Type B pancreatic cell (in vitro differentiated cells): ENCODE results near the gene SERGEF. TPM values are rescaled to one million over a fixed set of nuclear protein-coding genes. Genes with fewer than 3 reads are reported as not detected.

Experiments used
- DNase-seq: peaks from one replicate; pipeline ENCODE4 v3.0.0; 2021; ENCODE audit warnings: mixed read lengths; ENCODE audit not compliant: unreplicated experiment; ENCODE audit errors: extremely low spot score
- H3K27ac Mint-ChIP-seq: 2 replicates; pipeline ENCODE4 v1.8.0; 2021; ENCODE audit warnings: mild to moderate bottlenecking, mixed read lengths
- H3K27me3 Mint-ChIP-seq: 2 replicates; pipeline ENCODE4 v1.8.0; 2021; ENCODE audit warnings: mixed read lengths
- H3K36me3 Mint-ChIP-seq: 2 replicates; pipeline ENCODE4 v1.8.0; 2021; ENCODE audit warnings: mixed read lengths
- H3K4me1 Mint-ChIP-seq: one replicate; pipeline ENCODE4 v1.8.0; 2021; ENCODE audit warnings: mixed read lengths; ENCODE audit not compliant: unreplicated experiment
- H3K4me3 Mint-ChIP-seq: 2 replicates; pipeline ENCODE4 v1.8.0; 2021; ENCODE audit warnings: mild to moderate bottlenecking, mixed read lengths
- H3K9me3 Mint-ChIP-seq: 2 replicates; pipeline ENCODE4 v1.8.0; 2021; ENCODE audit warnings: mixed read lengths
- total RNA-seq: library from RNA; stranded (reverse); gene quantifications from 2 replicates; pipeline ENCODE4 v1.2.1, GENCODE V29; 2021; ENCODE audit warnings: low replicate concordance
- TF ChIP-seq, protein P1 (sequence below): fragments of 200-600 bp; sonication (generic); conservative IDR thresholded peaks from 2 replicates; pipeline ENCODE4 v1.5.0; 2021; ENCODE audit warnings: antibody characterized with exemption, mild to moderate bottlenecking

Gene SERGEF
- total RNA-seq, 1 donor from 2014 or later, result 26.4 TPM

DNA sequence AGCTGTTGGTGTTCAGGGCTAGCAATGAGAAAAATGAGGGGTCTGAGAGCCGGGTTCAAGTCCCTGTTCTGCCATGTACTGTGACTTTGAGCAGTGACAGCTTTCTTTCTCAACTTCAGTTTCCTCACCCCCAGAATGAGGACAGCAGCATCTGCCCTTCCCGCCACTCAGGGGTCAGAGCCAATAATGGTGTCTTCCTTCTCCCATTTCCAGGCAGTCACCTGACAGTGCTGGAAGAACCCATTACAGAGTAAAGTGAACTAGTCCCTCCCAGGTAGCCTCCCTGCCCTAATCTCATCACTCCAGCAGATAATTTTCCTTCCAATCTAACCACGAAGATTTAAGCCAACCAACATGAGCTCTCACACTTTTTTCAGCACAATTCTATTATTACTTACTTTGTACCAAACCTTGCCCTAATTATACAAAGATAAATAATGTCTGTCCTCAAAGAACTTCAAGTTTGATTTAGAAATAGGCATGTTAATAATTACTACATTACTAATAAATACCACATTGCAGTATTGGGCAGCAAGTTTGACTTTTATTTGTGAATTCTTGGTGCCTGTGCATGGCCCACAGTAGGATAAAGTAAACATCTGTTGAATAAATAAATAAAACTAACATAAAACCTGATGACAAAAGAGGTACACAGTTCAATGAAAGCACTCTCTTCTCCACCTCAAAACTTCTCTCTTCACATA, 61.0 kb downstream of the SERGEF start:
- no peak overlapping the region for H3K27ac Mint-ChIP-seq

DNA sequence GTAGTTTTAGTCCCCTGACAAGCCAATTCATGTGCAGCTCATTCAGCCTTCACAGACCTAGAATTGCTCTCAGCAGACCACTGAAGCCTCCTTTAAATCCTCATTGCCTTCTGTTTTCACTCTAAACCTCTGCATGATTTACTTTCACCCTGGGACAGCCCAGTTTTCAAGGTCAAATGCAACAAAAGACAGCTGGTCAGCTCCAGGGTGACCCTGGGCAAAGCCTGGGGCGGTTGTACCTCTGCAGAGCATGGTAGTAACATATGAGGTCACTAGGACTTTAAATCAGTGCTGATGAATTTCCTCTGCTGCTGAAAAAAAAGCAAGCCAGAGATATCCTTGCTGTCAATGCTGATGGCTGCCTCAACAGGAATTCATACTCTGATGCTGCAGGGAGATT, 62.2 kb downstream of the SERGEF start:
- no peaks in the 10 kb centered on the region for H3K27me3 Mint-ChIP-seq
- no peak overlapping the region for H3K27ac Mint-ChIP-seq

More for the DNA sequence above, 61.0 kb downstream of the SERGEF start:
- TF ChIP-seq, protein P1, sequence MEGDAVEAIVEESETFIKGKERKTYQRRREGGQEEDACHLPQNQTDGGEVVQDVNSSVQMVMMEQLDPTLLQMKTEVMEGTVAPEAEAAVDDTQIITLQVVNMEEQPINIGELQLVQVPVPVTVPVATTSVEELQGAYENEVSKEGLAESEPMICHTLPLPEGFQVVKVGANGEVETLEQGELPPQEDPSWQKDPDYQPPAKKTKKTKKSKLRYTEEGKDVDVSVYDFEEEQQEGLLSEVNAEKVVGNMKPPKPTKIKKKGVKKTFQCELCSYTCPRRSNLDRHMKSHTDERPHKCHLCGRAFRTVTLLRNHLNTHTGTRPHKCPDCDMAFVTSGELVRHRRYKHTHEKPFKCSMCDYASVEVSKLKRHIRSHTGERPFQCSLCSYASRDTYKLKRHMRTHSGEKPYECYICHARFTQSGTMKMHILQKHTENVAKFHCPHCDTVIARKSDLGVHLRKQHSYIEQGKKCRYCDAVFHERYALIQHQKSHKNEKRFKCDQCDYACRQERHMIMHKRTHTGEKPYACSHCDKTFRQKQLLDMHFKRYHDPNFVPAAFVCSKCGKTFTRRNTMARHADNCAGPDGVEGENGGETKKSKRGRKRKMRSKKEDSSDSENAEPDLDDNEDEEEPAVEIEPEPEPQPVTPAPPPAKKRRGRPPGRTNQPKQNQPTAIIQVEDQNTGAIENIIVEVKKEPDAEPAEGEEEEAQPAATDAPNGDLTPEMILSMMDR, result no peak
- H3K4me3 Mint-ChIP-seq, result no peak overlapping the region
- no peaks in the 10 kb centered on the region for H3K9me3 Mint-ChIP-seq
- peaks cover 6% of the 10 kb centered on the region for H3K4me1 Mint-ChIP-seq
- H3K27me3 Mint-ChIP-seq, result no peaks in the 10 kb centered on the region
- H3K36me3 Mint-ChIP-seq, result peaks cover 6% of the 10 kb centered on the region
- DNase-seq, result no peak

DNA sequence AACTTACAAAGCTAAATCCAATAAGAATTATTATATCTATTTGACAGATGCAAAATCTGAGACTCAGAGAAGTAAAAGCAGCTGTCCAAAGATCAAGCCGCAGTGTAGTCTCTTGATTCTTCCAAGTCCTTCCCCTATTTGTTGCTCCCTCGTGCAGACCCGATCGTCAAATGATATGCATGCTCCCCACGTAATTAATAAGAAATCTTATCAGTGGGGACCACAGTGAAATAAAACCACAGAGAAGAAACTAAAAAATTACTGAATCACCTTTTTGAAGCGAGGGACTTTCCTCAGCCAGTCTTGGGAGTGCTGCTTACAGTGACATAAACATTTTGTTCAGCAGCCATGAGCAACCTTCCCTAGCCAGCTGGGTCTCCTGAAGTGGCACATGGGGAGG, 64.6 kb downstream of the SERGEF start:
- Mint-ChIP-seq H3K9me3 (no peaks in the 10 kb centered on the region), H3K4me1 (peaks cover 6% of the 10 kb centered on the region), H3K36me3 (no peaks in the 10 kb centered on the region), H3K27me3 (no peaks in the 10 kb centered on the region), H3K4me3 (no peak overlapping the region), H3K27ac (no peak overlapping the region)
- TF ChIP-seq, protein P1, result no peak
- no peak for DNase-seq

More for the DNA sequence above, 62.2 kb downstream of the SERGEF start:
- Mint-ChIP-seq H3K4me1 (peaks cover 6% of the 10 kb centered on the region), H3K36me3 (peaks cover 6% of the 10 kb centered on the region), H3K9me3 (no peaks in the 10 kb centered on the region), H3K4me3 (no peak overlapping the region)
- TF ChIP-seq, protein P1, result no peak
- no peak for DNase-seq

DNA sequence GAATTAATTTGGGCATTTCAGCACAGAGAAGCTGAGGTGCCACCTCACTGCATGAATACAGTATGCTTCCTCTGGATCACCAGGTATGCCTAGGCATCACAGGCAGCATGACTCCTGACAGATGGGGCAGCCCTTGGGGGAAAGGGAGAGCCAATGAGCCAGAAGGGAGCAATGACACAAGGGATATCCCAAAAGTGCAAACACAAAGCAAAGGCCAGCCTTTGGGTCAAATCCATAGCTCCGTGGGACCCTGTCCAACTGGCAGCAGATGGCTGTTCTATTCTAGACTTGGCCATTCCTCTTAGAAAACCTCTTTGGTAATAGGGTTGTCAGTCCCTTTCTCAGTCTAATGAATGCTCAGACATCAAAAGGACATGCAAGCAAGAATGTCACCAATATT, 73.3 kb downstream of the SERGEF start:
- TF ChIP-seq, protein P1, result no peak
- H3K4me1 Mint-ChIP-seq, result no peaks in the 10 kb centered on the region
- H3K27me3 Mint-ChIP-seq, result no peaks in the 10 kb centered on the region
- H3K9me3 Mint-ChIP-seq, result no peaks in the 10 kb centered on the region
- DNase-seq, result no peak
- H3K27ac Mint-ChIP-seq, result no peak overlapping the region
- no peak overlapping the region for H3K4me3 Mint-ChIP-seq
- no peaks in the 10 kb centered on the region for H3K36me3 Mint-ChIP-seq

DNA sequence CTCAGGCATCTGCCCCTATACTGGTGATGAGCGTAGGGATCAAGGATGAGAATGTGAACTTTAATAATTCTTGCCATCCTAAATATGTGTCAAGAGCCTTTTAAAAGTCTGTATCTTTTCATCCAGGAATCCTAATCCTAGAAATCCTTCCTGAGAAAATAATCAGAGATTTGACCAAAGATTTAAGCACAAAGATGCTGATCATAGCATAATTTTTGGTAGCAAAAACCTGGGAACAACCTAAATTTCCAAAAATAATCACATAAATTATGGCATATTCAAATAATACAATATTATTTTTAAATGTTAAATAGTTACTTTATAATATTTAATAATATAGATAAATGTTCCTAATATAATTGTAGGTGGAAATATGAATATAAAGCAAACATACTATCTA, 76.1 kb downstream of the SERGEF start:
- H3K4me3 Mint-ChIP-seq, result no peak overlapping the region
- H3K27me3 Mint-ChIP-seq, result no peaks in the 10 kb centered on the region
- TF ChIP-seq, protein P1, result no peak
- no peaks in the 10 kb centered on the region for H3K4me1 Mint-ChIP-seq
- no peaks in the 10 kb centered on the region for H3K9me3 Mint-ChIP-seq
- H3K27ac Mint-ChIP-seq, result no peak overlapping the region
- no peaks in the 10 kb centered on the region for H3K36me3 Mint-ChIP-seq
- DNase-seq, result no peak
